PC-3 (cell line): Measurements from ENCODE around the gene FER1L5. TPM values are rescaled to one million over a fixed set of nuclear protein-coding genes. Genes with fewer than 3 reads are reported as not detected.

Source experiments
- ATAC-seq: fragments of 200-7000 bp; cut with Tn5 transposase; 2 replicates; pipeline ENCODE4 v1.9.1; 2020; ENCODE audit warnings: mild to moderate bottlenecking, moderate library complexity
- BruUV-seq: library from RNA; stranded (reverse); fragments of 400-500 nt; replicated peaks from 2 replicates; lab custom pipeline; 2021; lab: Mats Ljungman, UMichigan
- CTCF ChIA-PET: fragments of 300-600 bp; sonication (Branson Sonifier 250); formaldehyde crosslinking; loops from one replicate; lab custom pipeline; 2022; ENCODE audit warnings: antibody characterized with exemption; lab: Charles Lee
- POLR2A ChIA-PET: fragments of 300-600 bp; sonication (Branson Sonifier 250); formaldehyde crosslinking; loops from one replicate; lab custom pipeline; 2022; ENCODE audit warnings: antibody characterized with exemption; ENCODE audit not compliant: unreplicated experiment; lab: Charles Lee
- DNase-seq: peaks from one replicate; pipeline ENCODE4 v3.0.0-alpha.2; 2015
- H2AFZ ChIP-seq: fragments of 300-600 bp; sonication (generic); 2 replicates; pipeline ENCODE4 v1.6.0; 2016; ENCODE audit warnings: antibody characterized with exemption, low read length
- H3F3A ChIP-seq: fragments of 300-600 bp; sonication (generic); one replicate; pipeline ENCODE4 v1.6.0; 2017; ENCODE audit warnings: antibody characterized with exemption, low read length, control low read depth, mild to moderate bottlenecking; ENCODE audit not compliant: unreplicated experiment
- H3K27ac ChIP-seq: fragments of 300-600 bp; sonication (generic); 2 replicates; pipeline ENCODE4 v1.5.1; 2016; ENCODE audit warnings: mild to moderate bottlenecking, low read length
- H3K27me3 ChIP-seq: fragments of 300-600 bp; sonication (generic); 2 replicates; pipeline ENCODE4 v1.6.1; 2016; ENCODE audit warnings: low read length, mixed read lengths
- H3K36me3 ChIP-seq: fragments of 300-600 bp; sonication (generic); 2 replicates; pipeline ENCODE4 v1.6.1; 2016; ENCODE audit warnings: low read depth, mixed run types, low read length, mixed read lengths
- H3K4me1 ChIP-seq: fragments of 300-600 bp; sonication (generic); 2 replicates; pipeline ENCODE4 v1.5.1; 2016; ENCODE audit warnings: low read length; ENCODE audit not compliant: insufficient read depth
- H3K4me2 ChIP-seq: fragments of 300-600 bp; sonication (generic); 2 replicates; pipeline ENCODE4 v1.6.0; 2016; ENCODE audit warnings: low read length
- H3K4me3 ChIP-seq: fragments of 300-600 bp; sonication (generic); 2 replicates; pipeline ENCODE4 v1.5.1; 2016; ENCODE audit warnings: mild to moderate bottlenecking, low read length, mixed read lengths
- H3K79me2 ChIP-seq: fragments of 300-600 bp; sonication (generic); 2 replicates; pipeline ENCODE4 v1.6.1; 2017; ENCODE audit warnings: low read length, mixed read lengths
- H3K9ac ChIP-seq: fragments of 300-600 bp; sonication (generic); 2 replicates; pipeline ENCODE4 v1.6.0; 2016; ENCODE audit warnings: mild to moderate bottlenecking, low read length
- H3K9me2 ChIP-seq: fragments of 300-600 bp; sonication (generic); replicated peaks from 2 replicates; pipeline ENCODE4 v1.6.1; 2016; ENCODE audit warnings: mixed run types, low read length, mixed read lengths
- H3K9me3 ChIP-seq: fragments of 300-600 bp; sonication (generic); 2 replicates; pipeline ENCODE4 v1.6.1; 2016; ENCODE audit warnings: low read length, mixed read lengths
- H4K20me1 ChIP-seq: fragments of 300-600 bp; sonication (generic); 2 replicates; pipeline ENCODE4 v1.6.1; 2016; ENCODE audit warnings: low read length, mixed read lengths
- CTCF ChIP-seq: fragments of 300-600 bp; sonication (generic); conservative IDR thresholded peaks from 2 replicates; pipeline ENCODE4 v1.5.1; 2017; ENCODE audit warnings: antibody characterized with exemption, low read depth, mild to moderate bottlenecking, low read length
- EZH2 ChIP-seq: fragments of 300-600 bp; sonication (generic); IDR thresholded peaks from one replicate; pipeline ENCODE4 v1.6.1; 2017; ENCODE audit warnings: antibody characterized with exemption, mild to moderate bottlenecking, low read length; ENCODE audit not compliant: unreplicated experiment
- EZH2phosphoT487 ChIP-seq: fragments of 300-600 bp; sonication (generic); IDR thresholded peaks from 2 replicates; pipeline ENCODE4 v1.6.1; 2018; ENCODE audit warnings: mild to moderate bottlenecking, antibody characterized with exemption, low read length, borderline replicate concordance
- intact Hi-C: fragments of 100-400 bp; cut with micrococcal nuclease; formaldehyde crosslinking; loops from 2 replicates; pipeline ENCODE4 v1.9.0; 2023
- total RNA-seq: library from RNA; depleted of rRNA; stranded (reverse); fragments of >200 nt; gene quantifications from 2 replicates; pipeline ENCODE4 v1.2.3, GENCODE V29; 2014

The FER1L5 gene
- total RNA-seq, 1 experiment from 2014 or later, result not detected

- ChIA-PET POLR2A (interaction anchor here (1.1 kb wide), 1 partner anchor 43 kb away, joined by 6 read pairs; no protein-coding TSS in a partner anchor), CTCF (no interaction called here)
- H3K4me2 ChIP-seq, result peak overlapping the region; percentile 98
- no peaks in the 10 kb centered on the region for H3K27me3 ChIP-seq
- H3F3A ChIP-seq, result no peaks in the 10 kb centered on the region
- no peaks in the 10 kb centered on the region for H3K9me3 ChIP-seq
- H3K4me3 ChIP-seq, result peak overlapping the region; percentile 77
- DNase-seq, result peak; percentile 84
- ATAC-seq, result peak; percentile 85
- H3K36me3 ChIP-seq, result peaks cover 6% of the 10 kb centered on the region; the same call in 1 of the 2 replicates
- 0 out of 2 replicates have a peak, but pooled peaks cover 5% of the 10 kb centered on the region for H4K20me1 ChIP-seq
- no TSS peak for BruUV-seq
- intact Hi-C loops, result loop anchor here (1.0 to 5.0 kb wide), 3 partner anchors 103 to 165 kb away; partner anchors contain the start of genes CNNM4 and LMAN2L
- peak overlapping the region; percentile 35; the same call in 1 of the 2 replicates for H2AFZ ChIP-seq
- H3K9me2 ChIP-seq, result no peaks in the 10 kb centered on the region
- H3K27ac ChIP-seq, result peak overlapping the region; percentile 77
- peaks cover 50% of the 10 kb centered on the region for H3K79me2 ChIP-seq
- TF ChIP-seq CTCF (no peak), EZH2phosphoT487 (no peak), EZH2 (no peak)
- H3K4me1 ChIP-seq, result peaks cover 22% of the 10 kb centered on the region
- peak overlapping the region; percentile 89 for H3K9ac ChIP-seq
Observed at GRCh38 chr2:96637385-96638143, 5.0 kb upstream of the FER1L5 start.

- no peaks in the 10 kb centered on the region for H3K9me3 ChIP-seq
- peak within 1 kb of the TSS; percentile 96 for H2AFZ ChIP-seq
- H4K20me1 ChIP-seq, result 0 out of 2 replicates have a peak, but pooled peaks cover 5% of the 10 kb centered on the region
- H3K36me3 ChIP-seq, result peaks cover 6% of the 10 kb centered on the region; the same call in 1 of the 2 replicates
- H3K4me3 ChIP-seq, result peak within 1 kb of the TSS; percentile 77
- peaks cover 44% of the 10 kb centered on the region for H3K79me2 ChIP-seq
- intact Hi-C loops, result loop anchor here (1.0 to 5.0 kb wide), 3 partner anchors 102 to 164 kb away; partner anchors contain the start of genes CNNM4 and LMAN2L
- H3K9ac ChIP-seq, result peak within 1 kb of the TSS; percentile 89
- H3K4me2 ChIP-seq, result peak within 1 kb of the TSS; percentile 98
- H3K27me3 ChIP-seq, result no peaks in the 10 kb centered on the region
- H3K9me2 ChIP-seq, result no peaks in the 10 kb centered on the region
- no peaks in the 10 kb centered on the region for H3F3A ChIP-seq
- peak within 1 kb of the TSS; percentile 77 for H3K27ac ChIP-seq
- POLR2A ChIA-PET, result interaction anchor here (0.6 kb wide), 1 partner anchor 27 kb away, joined by 3 read pairs; no protein-coding TSS in a partner anchor
- DNase-seq, result peak; percentile 96
- TF ChIP-seq EZH2 (no peak), CTCF (no peak)
- peak; percentile 70 for ATAC-seq
- TSS peak; percentile 90 for BruUV-seq
- CTCF ChIA-PET, result no interaction called here
- peaks cover 18% of the 10 kb centered on the region; the same call in 1 of the 2 replicates for H3K4me1 ChIP-seq
Observed at GRCh38 chr2:96638144-96639121, 4.1 kb upstream of the FER1L5 start, which contains the start of gene KANSL3. Gene KANSL3 (minus strand): TSS chr2:96638312. CDS start chr2:96637135, 1,177 bp downstream.
